ENCODE results near the gene KCNMB4.
"Not testable (repeated sequence)": the region's sequence is repeated elsewhere in the genome, so short reads cannot be mapped to it uniquely, and the experiment has no call there.

KCNMB4 gene

DNA sequence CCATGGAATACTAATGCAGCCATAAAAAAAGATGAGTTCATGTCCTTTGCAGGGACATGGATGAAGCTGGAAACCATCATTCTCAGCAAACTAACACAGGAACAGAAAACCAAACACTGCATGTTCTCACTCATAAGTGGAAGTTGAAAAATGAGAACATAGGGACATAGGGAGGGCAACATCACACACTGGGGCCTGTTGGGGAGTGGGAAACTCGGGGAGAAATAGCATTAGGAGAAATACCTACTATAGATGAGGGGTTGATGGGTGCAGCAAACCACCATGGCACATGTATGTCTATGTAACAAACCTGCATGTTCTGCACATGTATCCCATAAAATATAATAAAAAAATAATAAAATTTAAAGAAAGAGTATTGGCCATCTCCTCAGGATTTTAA lies 26.5 kb downstream of the KCNMB4 start:
- H3K27ac Mint-ChIP-seq; ATAC-seq (replicated peaks); DNase-seq; H3K9me3 Mint-ChIP-seq; H3K4me1 Mint-ChIP-seq (ENCODE audit: low read depth in 2 of 2); H3K4me3 Mint-ChIP-seq; H3K36me3 Mint-ChIP-seq (ENCODE audit: insufficient read depth); H3K27me3 Mint-ChIP-seq: not testable (repeated sequence)

DNA sequence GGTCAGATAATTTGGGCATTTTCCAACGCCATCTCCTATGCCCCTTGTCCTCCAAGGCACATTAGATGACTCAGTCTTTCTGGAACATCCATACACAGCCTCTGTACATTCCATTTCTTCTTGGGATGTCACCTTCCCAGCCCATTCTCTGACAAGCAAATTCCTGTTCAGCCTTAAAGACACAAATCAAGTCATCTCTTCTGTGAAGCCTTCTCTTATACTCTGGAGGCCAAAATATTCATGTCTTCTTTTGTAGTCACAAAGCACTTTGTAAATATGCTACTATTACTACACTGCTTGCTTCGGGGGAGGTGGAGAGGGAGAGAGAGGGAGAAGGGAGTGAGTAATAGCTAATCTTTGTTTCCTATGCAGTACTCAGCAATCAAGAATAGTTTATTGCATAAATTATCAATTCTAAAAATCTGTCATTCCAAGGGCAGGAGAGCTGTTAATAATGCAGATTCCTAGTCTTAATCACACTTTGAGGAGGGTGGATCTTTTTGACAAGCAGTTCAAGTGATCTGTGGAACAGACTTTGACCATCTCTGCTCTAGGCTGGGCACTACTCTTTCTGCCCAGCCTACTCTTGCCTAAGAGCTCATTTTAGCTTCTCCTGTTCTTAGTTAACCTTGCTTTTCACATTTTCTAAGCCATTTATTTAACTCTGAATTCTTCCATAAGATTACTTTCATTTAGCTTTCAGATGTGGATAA lies 27.9 kb downstream of the KCNMB4 start:
- DNase-seq (no peak), ATAC-seq (replicated peaks) (no peak)
- no peaks in the 10 kb centered on the region for H3K36me3 Mint-ChIP-seq (ENCODE audit: insufficient read depth)
- H3K27me3 Mint-ChIP-seq = peaks cover 0 to 9% of the 10 kb centered on the region in 2 donors
- H3K4me1 Mint-ChIP-seq (ENCODE audit: low read depth in 2 of 2) = no peaks in the 10 kb centered on the region
- H3K4me3 Mint-ChIP-seq = no peak overlapping the region
- H3K9me3 Mint-ChIP-seq = peaks cover 2 to 5% of the 10 kb centered on the region in 2 donors
- H3K27ac Mint-ChIP-seq = no peak overlapping the region

DNA sequence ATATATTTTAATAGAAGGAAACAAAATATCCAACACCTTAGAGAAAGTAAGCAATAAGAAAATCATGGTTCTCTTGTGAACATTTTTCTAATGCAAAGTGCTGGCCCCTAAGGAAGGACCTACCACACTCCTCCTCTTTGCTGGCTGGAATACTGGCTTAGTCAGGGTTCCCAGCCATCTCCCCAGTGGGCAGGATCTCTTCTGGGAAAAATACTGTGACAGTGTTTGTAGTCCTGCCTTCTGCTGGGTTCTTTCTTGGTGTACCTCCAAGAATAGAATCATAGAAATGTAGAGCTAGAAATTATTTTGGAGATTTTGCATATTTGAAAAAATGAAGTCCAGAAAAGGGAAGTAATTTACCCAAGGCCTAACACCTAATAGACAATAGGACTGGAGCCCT lies 31.9 kb downstream of the KCNMB4 start:
- ATAC-seq (replicated peaks) = no peak
- H3K36me3 Mint-ChIP-seq (ENCODE audit: insufficient read depth) = no peaks in the 10 kb centered on the region
- H3K4me1 Mint-ChIP-seq (ENCODE audit: low read depth in 2 of 2) = no peaks in the 10 kb centered on the region
- H3K9me3 Mint-ChIP-seq = no peaks in the 10 kb centered on the region
- no peak for DNase-seq
- H3K4me3 Mint-ChIP-seq = no peak overlapping the region
- no peak overlapping the region for H3K27ac Mint-ChIP-seq
- H3K27me3 Mint-ChIP-seq = peaks cover 0 to under 1% of the 10 kb centered on the region in 2 donors

DNA sequence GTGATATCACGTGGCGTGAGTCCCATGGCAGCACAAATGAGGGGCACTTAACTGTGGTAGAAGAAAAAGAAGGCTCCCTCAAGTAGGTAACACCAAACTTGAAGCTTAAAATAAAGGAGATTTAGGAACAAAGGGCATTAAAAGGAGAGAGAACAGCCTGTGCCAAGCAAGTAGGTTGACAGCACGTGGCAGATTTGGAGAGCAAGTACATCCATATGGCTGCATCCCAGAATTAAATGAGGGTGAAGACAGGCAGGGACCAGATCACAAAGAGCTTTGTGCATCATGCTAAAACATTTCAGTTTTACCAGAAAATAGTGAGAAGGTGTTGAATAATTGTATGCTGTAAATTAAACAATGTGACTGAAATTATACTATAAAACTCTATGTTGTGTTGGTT lies 32.8 kb downstream of the KCNMB4 start:
- Mint-ChIP-seq H3K4me1 (ENCODE audit: low read depth in 2 of 2) (no peaks in the 10 kb centered on the region), H3K4me3 (no peak overlapping the region), H3K27me3 (peaks cover 0 to 3% of the 10 kb centered on the region in 2 donors), H3K9me3 (no peaks in the 10 kb centered on the region), H3K36me3 (ENCODE audit: insufficient read depth) (no peaks in the 10 kb centered on the region), H3K27ac (no peak overlapping the region)
- ATAC-seq (replicated peaks) (no peak), DNase-seq (no peak)

DNA sequence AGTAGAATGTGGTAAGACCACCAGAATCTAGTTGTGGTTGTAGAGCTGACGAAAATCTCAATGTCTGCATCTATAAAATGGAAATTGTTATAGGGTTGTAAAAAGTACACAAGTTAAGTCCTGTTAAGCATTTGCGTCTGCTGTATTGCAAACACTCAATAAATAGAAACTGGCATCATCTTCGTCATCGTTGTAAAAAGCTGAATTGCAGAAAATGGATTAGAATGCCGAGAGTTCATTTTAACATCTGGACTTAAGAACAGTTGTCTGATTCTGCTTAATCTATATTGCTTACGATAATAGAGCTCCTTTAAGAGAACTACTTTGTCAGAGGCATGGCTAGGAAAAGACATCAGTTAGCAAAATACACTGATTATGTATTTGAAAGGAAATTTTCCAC lies 33.2 kb downstream of the KCNMB4 start:
- no peak for DNase-seq
- Mint-ChIP-seq H3K4me3 (no peak overlapping the region), H3K9me3 (no peaks in the 10 kb centered on the region), H3K4me1 (ENCODE audit: low read depth in 2 of 2) (no peaks in the 10 kb centered on the region), H3K36me3 (ENCODE audit: insufficient read depth) (no peaks in the 10 kb centered on the region), H3K27me3 (peaks cover 0 to 6% of the 10 kb centered on the region in 2 donors), H3K27ac (no peak overlapping the region)
- no peak for ATAC-seq (replicated peaks)

DNA sequence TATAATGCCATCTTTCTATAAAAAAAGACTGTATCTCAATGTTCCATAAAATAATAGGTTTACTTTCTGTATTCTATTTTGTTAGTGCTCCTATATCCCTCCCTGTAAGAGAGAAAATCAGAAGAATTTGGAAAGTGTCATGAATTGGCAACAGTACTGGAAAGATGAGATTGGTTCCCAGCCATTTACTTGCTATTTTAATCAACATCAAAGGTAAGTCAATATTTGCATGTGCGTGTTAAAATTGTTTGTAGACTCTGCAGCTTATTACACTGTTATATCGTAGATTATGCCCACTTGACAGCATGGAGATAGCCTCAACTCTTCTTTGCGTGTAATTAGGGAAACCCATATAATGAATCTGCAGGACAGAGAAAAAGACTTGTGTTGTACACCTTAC lies 34.0 kb downstream of the KCNMB4 start:
- Mint-ChIP-seq H3K9me3 (no peaks in the 10 kb centered on the region), H3K27ac (no peak overlapping the region), H3K4me1 (ENCODE audit: low read depth in 2 of 2) (no peaks in the 10 kb centered on the region), H3K36me3 (ENCODE audit: insufficient read depth) (no peaks in the 10 kb centered on the region), H3K4me3 (no peak overlapping the region), H3K27me3 (peaks cover 0 to 12% of the 10 kb centered on the region in 2 donors)
- DNase-seq = no peak
- no peak for ATAC-seq (replicated peaks)

DNA sequence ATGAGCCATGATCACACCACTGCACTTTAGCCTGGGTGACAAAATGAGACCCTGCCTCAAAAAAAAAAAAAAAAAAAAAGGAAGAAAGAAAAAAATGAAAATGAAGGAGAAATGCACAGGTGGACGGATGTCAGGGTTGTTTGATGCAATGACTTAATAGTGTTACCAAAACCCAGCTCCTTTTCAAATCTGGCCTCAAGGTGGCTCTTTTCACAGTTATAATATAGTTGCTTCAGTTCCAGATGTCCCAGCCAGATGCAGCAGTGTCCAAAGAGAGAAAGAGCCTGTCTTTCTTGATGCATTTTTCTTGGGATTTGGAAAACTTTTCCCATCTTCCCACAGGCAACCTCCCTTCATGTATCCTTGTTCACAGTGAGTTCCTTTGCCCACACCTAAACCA lies 36.5 kb downstream of the KCNMB4 start:
- H3K9me3 Mint-ChIP-seq = no peaks in the 10 kb centered on the region
- H3K27ac Mint-ChIP-seq = no peak overlapping the region
- no peaks in the 10 kb centered on the region for H3K36me3 Mint-ChIP-seq (ENCODE audit: insufficient read depth)
- peaks cover 0 to 12% of the 10 kb centered on the region in 2 donors for H3K27me3 Mint-ChIP-seq
- H3K4me1 Mint-ChIP-seq (ENCODE audit: low read depth in 2 of 2) = no peaks in the 10 kb centered on the region
- H3K4me3 Mint-ChIP-seq = no peak overlapping the region
- DNase-seq (no peak), ATAC-seq (replicated peaks) (no peak)

DNA sequence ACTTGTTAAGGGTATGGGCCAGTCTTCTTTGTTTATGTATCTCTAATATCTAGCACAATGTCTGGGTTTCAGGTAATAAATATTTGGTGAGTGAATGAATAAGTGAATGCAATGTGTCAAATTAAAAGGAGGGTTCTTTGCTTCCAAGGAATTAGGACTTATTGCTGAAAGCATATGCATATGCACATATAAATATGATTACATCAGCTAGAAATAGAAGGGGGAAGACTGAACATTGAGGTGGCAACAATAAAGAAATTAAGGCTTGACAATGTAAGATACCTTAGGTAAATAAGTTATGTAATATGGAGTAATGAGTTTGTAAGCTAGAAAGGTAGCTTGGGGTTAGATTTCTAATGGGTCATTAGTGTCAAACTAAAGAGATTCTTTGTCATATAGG lies 37.7 kb downstream of the KCNMB4 start:
- Mint-ChIP-seq H3K4me1 (ENCODE audit: low read depth in 2 of 2) (no peaks in the 10 kb centered on the region), H3K27me3 (peaks cover 0 to 12% of the 10 kb centered on the region in 2 donors), H3K36me3 (ENCODE audit: insufficient read depth) (no peaks in the 10 kb centered on the region), H3K9me3 (no peaks in the 10 kb centered on the region), H3K4me3 (no peak overlapping the region), H3K27ac (no peak overlapping the region)
- ATAC-seq (replicated peaks) = no peak
- no peak for DNase-seq

DNA sequence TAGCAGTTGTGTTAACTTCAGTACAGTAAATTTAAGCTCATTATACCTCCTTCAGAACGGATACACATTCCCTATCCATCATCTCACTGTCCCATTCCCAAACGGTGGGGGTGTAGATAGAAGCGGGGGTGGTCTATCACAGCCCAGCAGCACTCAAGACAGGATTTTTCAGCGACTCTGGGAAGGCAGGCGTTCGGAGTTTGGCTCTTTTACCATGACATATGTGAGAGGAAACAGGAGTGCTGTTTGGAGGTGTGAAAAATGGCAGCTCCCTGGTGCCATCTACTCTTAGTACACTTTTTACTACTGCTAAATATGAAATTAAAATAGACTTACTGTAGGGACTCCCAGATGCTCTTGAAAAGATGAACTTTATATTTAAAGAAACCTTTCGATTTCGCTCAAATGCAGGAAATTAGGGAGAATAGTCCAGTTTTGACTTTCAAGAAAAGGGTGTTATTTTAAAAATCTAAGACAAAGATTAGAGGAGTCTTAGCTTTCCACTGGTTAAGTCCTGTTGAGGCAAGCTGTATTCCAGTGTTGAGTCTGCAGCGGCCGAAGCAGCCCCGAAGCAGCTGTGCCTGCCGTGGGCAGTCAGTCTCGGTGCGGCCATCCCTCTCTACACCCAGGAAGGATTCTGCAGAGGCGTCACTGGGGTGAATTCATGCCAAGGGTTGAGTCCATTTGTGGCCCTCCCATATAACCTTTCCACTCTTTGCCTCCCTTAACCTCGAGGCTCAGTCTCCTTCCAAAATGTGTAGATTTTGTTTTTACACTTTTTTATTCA lies 42.1 kb downstream of the KCNMB4 start:
- Mint-ChIP-seq H3K27ac (no peak overlapping the region), H3K4me3 (no peak overlapping the region), H3K27me3 (peaks cover 0 to 24% of the 10 kb centered on the region in 2 donors), H3K9me3 (no peaks in the 10 kb centered on the region), H3K4me1 (ENCODE audit: low read depth in 2 of 2) (no peaks in the 10 kb centered on the region), H3K36me3 (ENCODE audit: insufficient read depth) (no peaks in the 10 kb centered on the region)
- ATAC-seq (replicated peaks) (no peak), DNase-seq (no peak)

DNA sequence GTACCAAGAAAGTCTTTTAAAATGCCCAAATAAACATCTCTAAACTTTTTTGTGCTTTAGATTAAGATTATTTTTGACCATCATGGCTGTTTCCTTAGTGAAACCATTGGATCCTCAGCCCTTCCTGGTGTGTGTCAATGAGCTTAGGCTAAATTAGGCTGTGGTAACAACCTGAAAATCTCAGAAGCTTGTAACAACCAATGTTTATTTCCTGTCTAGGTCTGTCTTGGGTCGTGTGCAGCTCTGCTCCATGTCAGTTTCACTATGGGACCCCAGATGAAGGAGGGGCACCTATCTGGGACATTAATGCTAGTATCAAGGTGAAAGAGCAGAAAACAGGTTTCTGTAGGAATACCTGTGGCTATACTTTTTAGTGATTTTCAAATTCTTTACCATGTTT lies 49.9 kb downstream of the KCNMB4 start:
- H3K4me3 Mint-ChIP-seq = no peak overlapping the region
- no peak for ATAC-seq (replicated peaks)
- no peaks in the 10 kb centered on the region for H3K4me1 Mint-ChIP-seq (ENCODE audit: low read depth in 2 of 2)
- H3K27ac Mint-ChIP-seq = no peak overlapping the region
- H3K9me3 Mint-ChIP-seq = no peaks in the 10 kb centered on the region
- H3K36me3 Mint-ChIP-seq (ENCODE audit: insufficient read depth) = no peaks in the 10 kb centered on the region
- no peak for DNase-seq
- peaks cover 0 to 22% of the 10 kb centered on the region in 2 donors for H3K27me3 Mint-ChIP-seq

DNA sequence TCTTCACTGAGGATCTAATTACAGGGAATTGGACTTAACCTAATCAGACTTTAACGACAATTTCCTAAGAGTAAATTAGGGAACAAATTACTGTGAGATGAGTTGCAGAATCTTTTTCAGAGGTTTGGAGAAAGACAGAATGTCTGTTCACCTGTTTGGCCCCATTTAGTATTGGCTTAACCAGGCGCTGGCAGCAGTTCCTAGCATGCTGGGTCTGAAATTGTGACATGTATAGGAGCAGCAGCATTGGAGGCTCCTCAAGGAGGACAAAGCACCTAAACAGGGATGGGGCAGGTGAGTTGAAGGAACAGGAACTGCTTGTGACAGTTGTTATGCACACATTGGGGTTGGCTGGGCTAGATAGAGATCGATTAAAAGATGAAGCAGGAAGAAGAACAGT lies 51.0 kb downstream of the KCNMB4 start:
- Mint-ChIP-seq H3K27ac (no peak overlapping the region), H3K36me3 (ENCODE audit: insufficient read depth) (no peaks in the 10 kb centered on the region), H3K9me3 (no peaks in the 10 kb centered on the region), H3K4me3 (no peak overlapping the region), H3K4me1 (ENCODE audit: low read depth in 2 of 2) (no peaks in the 10 kb centered on the region), H3K27me3 (peaks cover 0 to 19% of the 10 kb centered on the region in 2 donors)
- no peak for DNase-seq
- ATAC-seq (replicated peaks) = no peak

DNA sequence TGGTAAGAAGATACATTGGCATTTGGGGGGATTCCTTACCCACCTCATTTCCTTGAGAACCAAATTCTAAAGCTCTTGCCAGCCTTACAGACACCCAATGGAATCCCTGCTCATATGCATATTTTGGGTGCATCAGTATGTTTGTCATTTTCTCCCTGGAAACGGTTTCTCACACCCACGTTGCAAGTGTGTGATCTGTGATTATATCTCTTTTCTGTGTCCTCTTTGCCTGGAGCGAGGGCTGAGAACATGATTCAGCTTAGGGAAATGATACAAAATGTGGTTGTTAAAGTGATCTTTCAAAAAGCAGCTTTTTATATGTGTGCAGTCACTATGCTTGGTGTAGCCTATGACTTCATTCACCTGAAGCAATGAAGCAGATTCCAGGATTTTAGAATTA lies 52.0 kb downstream of the KCNMB4 start:
- no peak for ATAC-seq (replicated peaks)
- DNase-seq = no peak
- no peaks in the 10 kb centered on the region for H3K4me1 Mint-ChIP-seq (ENCODE audit: low read depth in 2 of 2)

DNA sequence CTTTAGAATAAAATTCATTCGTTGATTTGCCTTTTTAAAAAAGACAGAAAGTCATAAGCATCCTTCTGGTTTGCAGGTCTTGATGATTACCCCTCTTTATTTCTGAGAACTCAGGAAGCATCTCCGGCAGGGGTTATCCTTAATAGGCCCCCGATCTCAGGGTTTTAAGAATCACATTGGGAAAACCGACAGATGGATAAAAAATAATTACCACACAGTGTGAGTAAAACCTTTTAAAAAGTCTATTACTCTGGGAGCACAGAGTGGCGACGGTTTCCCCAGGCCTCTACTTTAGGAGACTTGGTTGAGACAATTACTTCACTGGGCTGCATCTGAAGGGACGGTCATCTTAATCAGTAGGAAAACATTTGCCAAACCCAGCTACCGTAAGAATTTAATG lies 56.5 kb downstream of the KCNMB4 start:
- no peaks in the 10 kb centered on the region for H3K36me3 Mint-ChIP-seq (ENCODE audit: insufficient read depth)
- no peaks in the 10 kb centered on the region for H3K9me3 Mint-ChIP-seq
- ATAC-seq (replicated peaks) = no peak

More for the DNA sequence above, 52.0 kb downstream of the KCNMB4 start:
- Mint-ChIP-seq H3K36me3 (ENCODE audit: insufficient read depth) (no peaks in the 10 kb centered on the region), H3K27ac (no peak overlapping the region), H3K27me3 (peaks cover 0 to 20% of the 10 kb centered on the region in 2 donors), H3K4me3 (no peak overlapping the region), H3K9me3 (no peaks in the 10 kb centered on the region)

DNA sequence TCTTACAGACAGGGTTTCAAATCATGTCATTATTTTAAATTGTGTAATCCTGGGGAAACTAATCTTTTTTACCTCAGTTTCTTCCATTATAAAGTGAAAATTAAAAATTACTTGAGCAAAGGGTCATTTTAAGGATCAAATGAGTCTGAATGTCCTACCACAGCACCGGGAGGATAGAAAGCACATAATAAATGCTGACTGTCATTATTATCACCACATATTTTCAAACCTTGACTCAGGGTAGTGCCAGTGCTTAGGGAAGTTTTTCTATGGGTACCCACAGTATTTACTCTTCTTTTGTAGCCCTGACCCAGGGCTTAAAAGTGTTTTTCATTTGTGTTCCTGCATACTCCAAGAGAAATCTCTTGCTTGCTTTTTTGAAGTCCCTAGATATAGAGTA lies 60.5 kb downstream of the KCNMB4 start:
- ATAC-seq (replicated peaks) (no peak), DNase-seq (no peak)
- H3K27ac Mint-ChIP-seq = no peak overlapping the region
- no peaks in the 10 kb centered on the region for H3K36me3 Mint-ChIP-seq (ENCODE audit: insufficient read depth)
- H3K4me1 Mint-ChIP-seq (ENCODE audit: low read depth in 2 of 2) = no peaks in the 10 kb centered on the region
- H3K27me3 Mint-ChIP-seq = peaks cover 0 to 4% of the 10 kb centered on the region in 2 donors
- no peaks in the 10 kb centered on the region for H3K9me3 Mint-ChIP-seq
- H3K4me3 Mint-ChIP-seq = no peak overlapping the region

More for the DNA sequence above, 56.5 kb downstream of the KCNMB4 start:
- H3K27me3 Mint-ChIP-seq = peaks cover 0 to 15% of the 10 kb centered on the region in 2 donors
- H3K27ac Mint-ChIP-seq = no peak overlapping the region
- no peak for DNase-seq
- no peaks in the 10 kb centered on the region for H3K4me1 Mint-ChIP-seq (ENCODE audit: low read depth in 2 of 2)
- H3K4me3 Mint-ChIP-seq = no peak overlapping the region

All from effector memory CD8-positive, alpha-beta T cell (primary cell).